SK-N-SH (cell line): ENCODE measurements around the gene RAET1E. TPM values are rescaled to one million over a fixed set of nuclear protein-coding genes. Genes with fewer than 3 reads are reported as not detected.
"Not testable (repeated sequence)": the region's sequence is repeated elsewhere in the genome, so short reads cannot be mapped to it uniquely, and the experiment has no call there.

Experiments
- CTCF ChIA-PET: fragments of 300-600, 350-600 bp; formaldehyde crosslinking; extraction: SDS; loops from one replicate; lab custom pipeline; 2021; lab: Yijun Ruan, JAX
- POLR2A ChIA-PET: fragments of 350-600 bp; sonication (Branson Sonifier 250); formaldehyde crosslinking; extraction: SDS; loops from one replicate; lab custom pipeline; 2020; ENCODE audit warnings: antibody characterized with exemption, inconsistent platforms; lab: Yijun Ruan, JAX
- DNase-seq: peaks from one replicate; pipeline ENCODE4 v3.0.0; 2012
- H2AFZ ChIP-seq: fragments of 200-600 bp; sonication (generic); 2 replicates; pipeline ENCODE4 v1.8.1; 2016; ENCODE audit warnings: antibody characterized with exemption, mild to moderate bottlenecking, low read depth
- H3F3A ChIP-seq: fragments of 200-600 bp; sonication (generic); replicated peaks from 2 replicates; pipeline ENCODE3; 2016; ENCODE audit warnings: antibody characterized with exemption, mild to moderate bottlenecking; ENCODE audit not compliant: insufficient read depth
- H3K27ac ChIP-seq, 2 experiments: fragments of 200-500 bp in 1 of 2; fragments of 200-600 bp in 1 of 2; sonication (Bioruptor generic) in 1 of 2; sonication (generic), shearing (Covaris generic) in 1 of 2; 2 replicates each; pipeline versions ENCODE4 v1.5.1 to v1.6.1; 2014 to 2016; ENCODE audit warnings: low read depth in 2 of 2, inconsistent platforms in 1 of 2, low read length in 1 of 2, mild to moderate bottlenecking in 1 of 2, mixed read lengths in 1 of 2
- H3K27me3 ChIP-seq: fragments of 200-600 bp; sonication (generic), shearing (Covaris generic); 2 replicates; pipeline ENCODE4 v1.6.1; 2016; ENCODE audit warnings: mixed run types; ENCODE audit not compliant: insufficient read depth
- H3K36me3 ChIP-seq, 2 experiments: fragments of 200-500 bp in 1 of 2; fragments of 200-600 bp in 1 of 2; sonication (Bioruptor generic) in 1 of 2; sonication (generic) in 1 of 2; replicated peaks in 1 of 2; 2 replicates each; pipeline versions ENCODE3 to v1.5.1; 2014 to 2016; ENCODE audit warnings: low read length in 1 of 2, mild to moderate bottlenecking in 1 of 2; ENCODE audit not compliant: insufficient read depth in 2 of 2, control insufficient read depth in 1 of 2
- H3K4me1 ChIP-seq, 2 experiments: fragments of 200-500 bp in 1 of 2; fragments of 200-600 bp in 1 of 2; sonication (Bioruptor generic) in 1 of 2; sonication (generic), shearing (Covaris generic) in 1 of 2; 2 replicates each; pipeline versions ENCODE4 v1.5.1 to v1.6.1; 2014 to 2016; ENCODE audit warnings: low read depth in 1 of 2, low read length in 1 of 2, mixed run types in 1 of 2; ENCODE audit not compliant: insufficient read depth in 2 of 2, control insufficient read depth in 1 of 2
- H3K4me2 ChIP-seq: fragments of 200-600 bp; sonication (generic), shearing (Covaris generic); 2 replicates; pipeline ENCODE4 v1.6.1; 2017; ENCODE audit warnings: mixed run types
- H3K4me3 ChIP-seq, 2 experiments: fragments of 200-500 bp in 1 of 2; fragments of 200-600 bp in 1 of 2; sonication (Bioruptor generic) in 1 of 2; sonication (generic), shearing (Covaris generic) in 1 of 2; 2 replicates each; pipeline versions ENCODE4 v1.5.1 to v1.8.1; 2014 to 2016; ENCODE audit warnings: low read depth in 2 of 2, inconsistent platforms in 1 of 2, low read length in 1 of 2, mild to moderate bottlenecking in 1 of 2, mixed read lengths in 1 of 2, moderate library complexity in 1 of 2
- H3K79me2 ChIP-seq: fragments of 200-600 bp; sonication (generic); 2 replicates; pipeline ENCODE4 v1.8.1; 2017; ENCODE audit warnings: mild to moderate bottlenecking; ENCODE audit not compliant: insufficient read depth
- H3K9ac ChIP-seq: fragments of 200-600 bp; sonication (generic); 2 replicates; pipeline ENCODE4 v1.6.1; 2017; ENCODE audit warnings: mixed run types
- H3K9me2 ChIP-seq: fragments of 200-600 bp; sonication (generic); 2 replicates; pipeline ENCODE4 v1.6.1; 2017; ENCODE audit warnings: mixed run types
- H3K9me3 ChIP-seq: fragments of 200-600 bp; sonication (generic); 2 replicates; pipeline ENCODE4 v1.6.1; 2017; ENCODE audit warnings: mixed run types, mild to moderate bottlenecking, moderate library complexity
- H4K20me1 ChIP-seq: fragments of 200-600 bp; sonication (generic); 2 replicates; pipeline ENCODE4 v1.6.1; 2017; ENCODE audit warnings: mild to moderate bottlenecking, mixed run types; ENCODE audit not compliant: insufficient read depth
- NRF1 ChIP-seq: IDR thresholded peaks from 2 replicates; pipeline ENCODE4 v1.6.1; 2012; ENCODE audit warnings: low read depth, mild to moderate bottlenecking, low read length
- RAD21 ChIP-seq: IDR thresholded peaks from 2 replicates; pipeline ENCODE4 v1.6.1; 2012; ENCODE audit warnings: mild to moderate bottlenecking, low read length
- WGBS: methylation state at CpG from one replicate; pipeline ENCODE4 v1.1.6; 2017; ENCODE audit warnings: low lambda C conversion rate; 5-methylcytosine and 5-hydroxymethylcytosine counted together
- polyA plus RNA-seq, 3 experiments: library from polyadenylated mRNA; depleted of rRNA; stranded (reverse); fragments of >200 nt; gene quantifications; 2 replicates each; pipeline ENCODE4 v1.2.3, GENCODE V29; 2012

The RAET1E gene
- polyA plus RNA-seq (2012; rRNA removed) = 0.15 and 0.26 TPM in 2 replicates
- polyA plus RNA-seq (2012; cell fraction: cytosol; rRNA removed) = 0.12 and 0.21 TPM in 2 replicates
- polyA plus RNA-seq (2012; cell fraction: nucleus; rRNA removed) = 0.11 and 0.22 TPM in 2 replicates

- no peaks in the 10 kb centered on the region for H4K20me1 ChIP-seq
These were observed at the start of gene RAET1E for GRCh38 chr6:149897855-149898744. RAET1E (minus strand) TSS chr6:149898113; CDS start chr6:149890901, 7,212 bp downstream.

GRCh38 chr6:149947533-149947932 lies 49.6 kb upstream of the RAET1E start:
- H3K4me2 ChIP-seq, H4K20me1 ChIP-seq, H3K9ac ChIP-seq, CTCF ChIA-PET, H3K79me2 ChIP-seq, H3F3A ChIP-seq, H3K9me2 ChIP-seq, H3K36me3 ChIP-seq, H2AFZ ChIP-seq, H3K4me3 ChIP-seq, H3K9me3 ChIP-seq, POLR2A ChIA-PET, H3K4me1 ChIP-seq, H3K27ac ChIP-seq, DNase-seq: not testable (repeated sequence)
- WGBS = no CpG with 5 or more reads among the region's 1 CpG
- H3K27me3 ChIP-seq = peaks cover 14% of the 10 kb centered on the region; the same call in 1 of the 2 replicates

More at GRCh38 chr6:149897855-149898744, at the start of gene RAET1E:
- H2AFZ ChIP-seq = peak within 1 kb of the TSS; percentile 84; the same call in 1 of the 2 replicates
- peak within 1 kb of the TSS; percentile 2 to 84; a peak in 3 of 4 replicates for H3K27ac ChIP-seq
- H3K36me3 ChIP-seq = no peaks in the 10 kb centered on the region
- H3K4me1 ChIP-seq = peaks cover 5 to 21% of the 10 kb centered on the region in 2 experiments; a peak in 3 of 4 replicates
- TF ChIP-seq RAD21 (peak; percentile 28; the same call in 1 of the 2 replicates), NRF1 (no peak)
- H3K9ac ChIP-seq = peak within 1 kb of the TSS; percentile 44; the same call in 1 of the 2 replicates
- no peaks in the 10 kb centered on the region for H3K9me2 ChIP-seq
- 90% methylated on average over 16 of the region's 17 CpGs for WGBS
- peaks cover 24% of the 10 kb centered on the region for H3F3A ChIP-seq
- no peaks in the 10 kb centered on the region for H3K79me2 ChIP-seq
- H3K4me3 ChIP-seq = peak within 1 kb of the TSS; percentile 7 to 59; a peak in 3 of 4 replicates
- no peaks in the 10 kb centered on the region for H3K27me3 ChIP-seq
- peak within 1 kb of the TSS; percentile 73 for H3K4me2 ChIP-seq
- DNase-seq = no peak
- H3K9me3 ChIP-seq = no peaks in the 10 kb centered on the region
- ChIA-PET POLR2A (no interaction called here), CTCF (interaction anchor here (0.7 kb wide), 1 partner anchor 69 kb away, joined by 3 read pairs; no protein-coding TSS in a partner anchor)

- CTCF ChIA-PET, H3K27me3 ChIP-seq, H2AFZ ChIP-seq, H3K4me2 ChIP-seq, H3K9me3 ChIP-seq, H3K4me1 ChIP-seq, POLR2A ChIA-PET, H3K9me2 ChIP-seq, H3K9ac ChIP-seq, H3K4me3 ChIP-seq, H3F3A ChIP-seq, H4K20me1 ChIP-seq, H3K36me3 ChIP-seq, H3K27ac ChIP-seq, H3K79me2 ChIP-seq, DNase-seq: not testable (repeated sequence)
- WGBS = 59% methylated on average over 7 of the region's 7 CpGs
These were observed 48.7 kb upstream of the RAET1E start for GRCh38 chr6:149946631-149947030.

GRCh38 chr6:149945276-149945675 lies 47.4 kb upstream of the RAET1E start:
- H3K9me3 ChIP-seq, H3K9ac ChIP-seq, H3K4me2 ChIP-seq, H3K27ac ChIP-seq, DNase-seq, H3K27me3 ChIP-seq, CTCF ChIA-PET, H3K79me2 ChIP-seq, H3K4me1 ChIP-seq, H3F3A ChIP-seq, H3K4me3 ChIP-seq, H4K20me1 ChIP-seq, H3K36me3 ChIP-seq, POLR2A ChIA-PET, H2AFZ ChIP-seq, H3K9me2 ChIP-seq: not testable (repeated sequence)
- 53% methylated on average over 3 of the region's 6 CpGs for whole genome bisulfite sequencing

GRCh38 chr6:149943321-149943720 lies 45.4 kb upstream of the RAET1E start:
- H3K4me3 ChIP-seq, H3K79me2 ChIP-seq, H3K9ac ChIP-seq, H3K36me3 ChIP-seq, H2AFZ ChIP-seq, DNase-seq, CTCF ChIA-PET, H3K9me2 ChIP-seq, H3K4me2 ChIP-seq, H3K9me3 ChIP-seq, POLR2A ChIA-PET, H4K20me1 ChIP-seq, H3K27ac ChIP-seq, H3F3A ChIP-seq, H3K4me1 ChIP-seq: not testable (repeated sequence)
- peaks cover 23% of the 10 kb centered on the region for H3K27me3 ChIP-seq
- no CpG with 5 or more reads among the region's 5 CpGs for WGBS
